ENCODE results near the gene SLC27A5. TPM values are rescaled to one million over a fixed set of nuclear protein-coding genes. Genes with fewer than 3 reads are reported as not detected.
"Not testable (repeated sequence)": the region's sequence is repeated elsewhere in the genome, so short reads cannot be mapped to it uniquely, and the experiment has no call there.

SLC27A5 gene
- total and polyA plus RNA-seq, 9 donors, result 2.5 to 5.7 (median 4.2) TPM

DNA sequence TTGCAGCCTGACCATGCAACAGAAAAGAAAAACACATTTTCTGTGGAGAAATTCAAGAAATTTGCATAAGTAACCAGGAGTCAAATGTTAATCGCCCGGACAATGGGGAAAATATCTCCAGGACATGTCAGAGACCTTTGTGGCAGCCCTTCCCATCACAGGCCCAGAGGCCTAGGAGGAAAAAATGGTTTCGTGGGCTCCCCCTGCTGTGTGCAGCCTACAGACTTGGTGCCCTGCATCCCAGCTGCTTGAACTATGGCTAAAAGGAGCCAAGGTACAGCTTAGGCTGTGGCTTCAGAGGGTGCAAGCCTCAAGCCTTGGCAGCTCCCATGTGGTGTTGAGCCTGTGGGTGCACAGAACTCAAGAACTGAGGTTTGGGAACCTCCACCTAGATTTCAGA is 62.9 kb downstream of the SLC27A5 start:
- H3K4me3 ChIP-seq (ENCODE audit: low read length); H3K36me3 ChIP-seq (ENCODE audit: control insufficient read depth, insufficient read depth, low read length); DNase-seq; H3K4me1 ChIP-seq (ENCODE audit: control insufficient read depth, insufficient read depth, low read length); H3K27ac ChIP-seq (ENCODE audit: low read length); H3K9me3 ChIP-seq (replicated peaks; ENCODE audit: control insufficient read depth, low read depth, low read length): not testable (repeated sequence)
- peaks cover 12% of the 10 kb centered on the region for H3K27me3 ChIP-seq (ENCODE audit: control insufficient read depth, insufficient read depth, low read length)
- 71% methylated on average over 3 of the region's 3 CpGs for WGBS (ENCODE audit: insufficient coverage)

Other genes starting within 250 kb of the SLC27A5 start
- gene ZNF8, start 233.0 kb downstream of the SLC27A5 start, total RNA-seq, result 5.7 TPM
- gene ZNF8, start 233.0 kb downstream of the SLC27A5 start, polyA plus RNA-seq (ENCODE audit: insufficient read depth in 1 of 8, insufficient read length in 8 of 8, low replicate concordance in 1 of 8), result 1 to 10 TPM; 2.6 to 5.9 (median 4.4) TPM
- 30.5 TPM for gene ERVK3-1, start 206.6 kb downstream of the SLC27A5 start, total RNA-seq
- 10 to 100 TPM; 28.8 to 37.1 (median 32.4) TPM for gene ERVK3-1, start 206.6 kb downstream of the SLC27A5 start, polyA plus RNA-seq (ENCODE audit: insufficient read depth in 1 of 8, insufficient read length in 8 of 8, low replicate concordance in 1 of 8)
- gene ZSCAN22, start 185.0 kb downstream of the SLC27A5 start, total RNA-seq, result 2.7 TPM
- 1 to 10 TPM; 2.4 to 3.4 (median 3.2) TPM for gene ZSCAN22, start 185.0 kb downstream of the SLC27A5 start, polyA plus RNA-seq (ENCODE audit: insufficient read depth in 1 of 8, insufficient read length in 8 of 8, low replicate concordance in 1 of 8)
- gene A1BG, start 158.5 kb downstream of the SLC27A5 start, total RNA-seq, result 10.8 TPM
- 1 to 10 TPM; 2.4 to 5.0 (median 4.2) TPM for gene A1BG, start 158.5 kb downstream of the SLC27A5 start, polyA plus RNA-seq (ENCODE audit: insufficient read depth in 1 of 8, insufficient read length in 8 of 8, low replicate concordance in 1 of 8)
- gene ZNF497, start 149.2 kb downstream of the SLC27A5 start, total RNA-seq, result 2.2 TPM
- gene ZNF497, start 149.2 kb downstream of the SLC27A5 start, polyA plus RNA-seq (ENCODE audit: insufficient read depth in 1 of 8, insufficient read length in 8 of 8, low replicate concordance in 1 of 8), result 1 to 10 TPM; 1.8 to 3.2 (median 2.7) TPM
- 1.0 TPM for gene ZNF837, start 131.0 kb downstream of the SLC27A5 start, total RNA-seq
- 1 to 10 TPM; 1.1 to 2.3 (median 1.8) TPM for gene ZNF837, start 131.0 kb downstream of the SLC27A5 start, polyA plus RNA-seq (ENCODE audit: insufficient read depth in 1 of 8, insufficient read length in 8 of 8, low replicate concordance in 1 of 8)
- gene RPS5, start 124.7 kb downstream of the SLC27A5 start, total RNA-seq, result 2,401 TPM
- 1,000 to 10,000 TPM; 1,523 to 1,956 (median 1,735) TPM for gene RPS5, start 124.7 kb downstream of the SLC27A5 start, polyA plus RNA-seq (ENCODE audit: insufficient read depth in 1 of 8, insufficient read length in 8 of 8, low replicate concordance in 1 of 8)
- not detected for gene RNF225, start 116.3 kb downstream of the SLC27A5 start, total RNA-seq
- gene RNF225, start 116.3 kb downstream of the SLC27A5 start, polyA plus RNA-seq (ENCODE audit: insufficient read depth in 1 of 8, insufficient read length in 8 of 8, low replicate concordance in 1 of 8), result under 1 TPM in 1 of 8 donors, not detected in 7; 0.20 TPM
- 7.9 TPM for gene ZNF584, start 103.3 kb downstream of the SLC27A5 start, total RNA-seq
- 1 to 10 TPM; 4.7 to 7.8 (median 6.2) TPM for gene ZNF584, start 103.3 kb downstream of the SLC27A5 start, polyA plus RNA-seq (ENCODE audit: insufficient read depth in 1 of 8, insufficient read length in 8 of 8, low replicate concordance in 1 of 8)
- gene ZNF132, start 71.8 kb downstream of the SLC27A5 start, total RNA-seq, result 9.5 TPM
- gene ZNF132, start 71.8 kb downstream of the SLC27A5 start, polyA plus RNA-seq (ENCODE audit: insufficient read depth in 1 of 8, insufficient read length in 8 of 8, low replicate concordance in 1 of 8), result 1 to 10 TPM; 3.0 to 5.6 (median 4.7) TPM
- 5.7 TPM for gene ZNF324B, start 60.4 kb downstream of the SLC27A5 start, total RNA-seq
- gene ZNF324B, start 60.4 kb downstream of the SLC27A5 start, polyA plus RNA-seq (ENCODE audit: insufficient read depth in 1 of 8, insufficient read length in 8 of 8, low replicate concordance in 1 of 8), result 1 to 10 TPM; 2.7 to 4.7 (median 3.9) TPM
- 7.3 TPM for gene ZNF324, start 44.9 kb downstream of the SLC27A5 start, total RNA-seq
- 1 to 10 TPM; 4.8 to 6.4 (median 5.6) TPM for gene ZNF324, start 44.9 kb downstream of the SLC27A5 start, polyA plus RNA-seq (ENCODE audit: insufficient read depth in 1 of 8, insufficient read length in 8 of 8, low replicate concordance in 1 of 8)
- 7.8 TPM for gene ZNF446, start 35.6 kb downstream of the SLC27A5 start, total RNA-seq
- 1 to 10 TPM; 6.5 to 9.8 (median 7.8) TPM for gene ZNF446, start 35.6 kb downstream of the SLC27A5 start, polyA plus RNA-seq (ENCODE audit: insufficient read depth in 1 of 8, insufficient read length in 8 of 8, low replicate concordance in 1 of 8)
- 3.0 TPM for gene ZBTB45, start 7.8 kb upstream of the SLC27A5 start, total RNA-seq
- gene ZBTB45, start 7.8 kb upstream of the SLC27A5 start, polyA plus RNA-seq (ENCODE audit: insufficient read depth in 1 of 8, insufficient read length in 8 of 8, low replicate concordance in 1 of 8), result 10 to 100 TPM in 6 of 8 donors, 1 to 10 TPM in 2; 9.2 to 12.4 (median 10.5) TPM
- gene TRIM28, start 32.1 kb upstream of the SLC27A5 start, total RNA-seq, result 213 TPM
- 100 to 1,000 TPM; 297 to 466 (median 390) TPM for gene TRIM28, start 32.1 kb upstream of the SLC27A5 start, polyA plus RNA-seq (ENCODE audit: insufficient read depth in 1 of 8, insufficient read length in 8 of 8, low replicate concordance in 1 of 8)
- gene CHMP2A, start 43.1 kb upstream of the SLC27A5 start, total RNA-seq, result 60.8 TPM
- gene CHMP2A, start 43.1 kb upstream of the SLC27A5 start, polyA plus RNA-seq (ENCODE audit: insufficient read depth in 1 of 8, insufficient read length in 8 of 8, low replicate concordance in 1 of 8), result 10 to 100 TPM; 71.0 to 83.3 (median 77.3) TPM
- gene UBE2M, start 46.6 kb upstream of the SLC27A5 start, total RNA-seq, result 30.6 TPM
- gene UBE2M, start 46.6 kb upstream of the SLC27A5 start, polyA plus RNA-seq (ENCODE audit: insufficient read depth in 1 of 8, insufficient read length in 8 of 8, low replicate concordance in 1 of 8), result 10 to 100 TPM; 65.3 to 71.8 (median 67.3) TPM
- 10.3 TPM for gene MZF1, start 61.3 kb upstream of the SLC27A5 start, total RNA-seq
- 10 to 100 TPM in 7 of 8 donors, 1 to 10 TPM in 1; 8.1 to 21.4 (median 17.4) TPM for gene MZF1, start 61.3 kb upstream of the SLC27A5 start, polyA plus RNA-seq (ENCODE audit: insufficient read depth in 1 of 8, insufficient read length in 8 of 8, low replicate concordance in 1 of 8)

All from muscle of leg (tissue), 11 donors.